ENCODE data around the gene C2orf81. TPM values are rescaled to one million over a fixed set of nuclear protein-coding genes. Genes with fewer than 3 reads are reported as not detected.

The C2orf81 gene
- total RNA-seq, 1 experiment from 2014 or later: 0.34 TPM

DNA sequence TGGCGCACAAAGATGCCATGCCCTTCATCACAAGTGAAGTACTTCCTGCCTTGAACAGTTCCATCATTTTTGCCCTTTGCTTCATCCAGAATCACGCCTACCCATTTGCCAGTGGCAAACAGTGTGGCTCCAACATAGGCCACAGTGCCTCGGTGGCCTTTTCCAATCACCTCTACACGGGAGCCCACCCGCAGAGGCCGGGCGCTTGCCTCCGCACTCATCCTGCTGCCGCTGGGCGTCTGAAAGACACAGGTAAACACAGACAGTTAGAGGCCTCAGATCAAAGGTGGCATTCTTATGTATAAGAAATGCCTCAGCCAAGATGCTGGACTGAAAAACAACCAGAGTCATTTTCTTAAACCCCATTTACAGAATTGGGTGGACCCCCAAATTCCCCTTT is 43.4 kb downstream of the C2orf81 start:
- DNase-seq (ENCODE audit: low read depth in 1 of 2, low spot score in 2 of 2): no peak
- Histone ChIP-seq H3K4me1 (replicated peaks) (peaks cover 7% of the 10 kb centered on the region), H3K27me3 (replicated peaks) (no peaks in the 10 kb centered on the region), H3K27ac (no peak overlapping the region), H3K4me3 (no peak overlapping the region), H3K9me3 (replicated peaks) (no peaks in the 10 kb centered on the region), H3K36me3 (peaks cover 40% of the 10 kb centered on the region)

DNA sequence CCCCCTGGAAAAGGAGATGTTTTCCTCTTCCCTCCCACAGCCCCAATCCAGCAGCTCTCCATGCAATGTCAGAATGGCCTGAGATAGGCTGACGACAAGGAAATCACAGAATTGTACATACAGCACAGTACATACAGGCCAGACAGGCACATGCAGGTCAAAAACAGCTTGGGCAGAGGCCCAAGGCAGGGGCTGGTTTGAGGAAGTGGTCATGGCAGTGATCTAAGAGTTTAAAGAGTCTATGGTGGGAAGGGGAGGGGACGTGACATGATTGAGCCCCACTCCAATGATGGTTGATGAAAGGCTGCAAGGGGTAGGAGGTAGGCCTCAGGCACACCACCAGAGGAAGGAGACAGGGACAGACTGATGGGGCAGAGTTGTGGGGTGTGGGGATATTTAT is 45.6 kb downstream of the C2orf81 start:
- no peak overlapping the region for H3K27ac ChIP-seq
- H3K27me3 ChIP-seq (replicated peaks): no peaks in the 10 kb centered on the region
- H3K9me3 ChIP-seq (replicated peaks): no peaks in the 10 kb centered on the region
- peaks cover 49% of the 10 kb centered on the region for H3K36me3 ChIP-seq
- no peak for DNase-seq (ENCODE audit: low read depth in 1 of 2, low spot score in 2 of 2)
- peaks cover 7% of the 10 kb centered on the region for H3K4me1 ChIP-seq (replicated peaks)
- H3K4me3 ChIP-seq: no peak overlapping the region

DNA sequence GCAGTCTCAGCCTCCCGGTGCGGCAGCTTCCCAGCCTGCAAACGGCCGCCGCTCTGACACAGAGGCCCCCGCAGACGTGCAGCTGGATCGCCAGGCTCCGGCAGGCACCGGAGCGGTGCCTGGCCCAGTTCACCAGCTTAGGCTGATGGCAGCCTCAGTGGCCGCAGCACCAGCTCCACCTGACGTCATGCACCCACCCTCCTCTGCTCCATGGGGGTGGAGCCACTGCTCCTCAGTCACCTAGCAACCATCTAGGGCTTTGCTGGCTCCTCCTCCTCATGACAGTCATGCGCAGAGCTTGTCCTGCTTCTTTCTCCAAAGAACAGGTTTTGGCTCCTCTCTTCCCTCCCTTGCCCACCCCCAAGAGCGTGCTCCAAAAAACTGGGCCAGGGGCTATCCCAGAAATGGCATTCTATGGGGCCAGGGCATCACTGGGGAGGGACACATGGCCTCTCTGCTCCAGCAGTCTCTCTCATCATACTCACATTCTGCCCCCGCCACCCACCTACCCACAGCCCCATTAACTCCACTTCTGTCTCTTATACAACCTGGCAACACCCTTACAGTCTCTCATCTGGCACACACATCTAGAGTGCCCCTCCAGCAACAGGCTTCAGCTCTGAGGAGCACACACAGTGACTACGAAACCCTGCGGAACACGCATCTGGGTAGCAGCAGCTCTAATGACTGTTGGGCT is 46.8 kb downstream of the C2orf81 start:
- Histone ChIP-seq H3K4me3 (no peak overlapping the region), H3K36me3 (peaks cover 57% of the 10 kb centered on the region), H3K27me3 (replicated peaks) (no peaks in the 10 kb centered on the region), H3K4me1 (replicated peaks) (no peaks in the 10 kb centered on the region), H3K27ac (no peak overlapping the region), H3K9me3 (replicated peaks) (no peaks in the 10 kb centered on the region)
- no peak for DNase-seq (ENCODE audit: low read depth in 1 of 2, low spot score in 2 of 2)

DNA sequence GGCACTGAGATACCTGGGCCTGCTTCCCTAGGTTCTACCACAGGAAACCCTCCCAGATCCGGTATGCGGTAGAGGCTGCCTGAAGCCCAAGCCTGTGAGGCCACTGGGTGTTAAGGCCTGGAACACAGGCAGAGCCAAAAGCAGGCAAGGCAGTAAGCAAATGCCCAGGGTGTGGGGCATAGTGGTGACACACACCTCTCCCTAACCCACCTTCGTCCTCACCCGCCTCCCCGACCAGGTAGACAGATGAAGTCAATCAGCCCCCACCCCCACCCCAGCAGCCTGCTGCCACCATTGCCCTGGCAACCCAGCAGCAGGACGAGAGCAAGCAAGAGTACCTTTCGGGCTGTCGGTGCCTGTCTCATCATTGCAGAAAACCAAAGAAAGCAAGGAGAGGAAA is 47.4 kb downstream of the C2orf81 start:
- no peaks in the 10 kb centered on the region for H3K27me3 ChIP-seq (replicated peaks)
- no peak overlapping the region for H3K27ac ChIP-seq
- DNase-seq (ENCODE audit: low read depth in 1 of 2, low spot score in 2 of 2): no peak
- no peaks in the 10 kb centered on the region for H3K4me1 ChIP-seq (replicated peaks)
- H3K4me3 ChIP-seq: no peak overlapping the region
- peaks cover 60% of the 10 kb centered on the region for H3K36me3 ChIP-seq
- no peaks in the 10 kb centered on the region for H3K9me3 ChIP-seq (replicated peaks)

DNA sequence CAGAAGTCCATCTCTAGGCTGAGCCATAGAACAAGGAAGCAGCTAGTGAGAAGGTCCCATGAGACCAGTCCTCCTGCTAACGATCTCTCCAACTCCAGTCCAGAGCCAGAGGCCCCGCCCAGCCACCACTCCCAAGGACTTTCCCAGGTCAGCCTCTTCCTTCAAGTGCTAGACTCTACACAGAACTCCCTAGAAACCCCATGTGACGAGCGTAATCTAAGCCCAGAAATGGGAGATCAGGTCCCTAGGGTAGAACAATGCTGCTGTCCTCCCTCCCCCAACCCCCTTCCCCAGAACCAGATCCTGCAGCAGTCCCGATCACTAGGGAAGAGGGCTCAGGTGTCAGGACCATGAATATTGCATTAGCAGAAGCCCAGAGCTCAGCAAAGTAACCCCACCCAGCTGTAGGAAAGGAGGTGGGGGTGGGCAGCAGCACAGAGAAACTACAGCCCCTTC is 48.2 kb downstream of the C2orf81 start:
- Histone ChIP-seq H3K27ac (no peak overlapping the region), H3K27me3 (replicated peaks) (no peaks in the 10 kb centered on the region), H3K36me3 (peaks cover 67% of the 10 kb centered on the region), H3K9me3 (replicated peaks) (no peaks in the 10 kb centered on the region), H3K4me1 (replicated peaks) (no peaks in the 10 kb centered on the region), H3K4me3 (no peak overlapping the region)
- DNase-seq (ENCODE audit: low read depth in 1 of 2, low spot score in 2 of 2): no peak

DNA sequence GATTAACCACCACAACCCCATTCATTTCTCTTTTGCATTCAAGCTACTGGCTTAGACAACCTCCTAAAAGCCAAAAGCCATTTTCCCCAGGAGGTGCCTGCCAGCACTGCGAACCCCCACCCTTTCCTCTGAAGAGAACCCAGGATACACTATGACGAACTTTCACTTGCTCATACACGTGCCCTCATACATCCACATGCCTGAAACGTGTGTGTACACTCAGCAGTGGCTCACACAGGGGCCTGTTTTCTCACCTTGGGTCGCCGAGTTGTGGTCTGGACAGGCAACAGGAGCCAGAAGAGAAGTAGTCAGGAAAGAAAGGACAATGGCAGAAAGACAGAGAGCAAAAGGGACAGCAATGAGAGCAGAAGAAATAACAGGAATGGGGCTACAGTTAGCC is 48.7 kb downstream of the C2orf81 start:
- no peak overlapping the region for H3K27ac ChIP-seq
- no peak overlapping the region for H3K4me3 ChIP-seq
- no peaks in the 10 kb centered on the region for H3K27me3 ChIP-seq (replicated peaks)
- H3K4me1 ChIP-seq (replicated peaks): no peaks in the 10 kb centered on the region
- peaks cover 69% of the 10 kb centered on the region for H3K36me3 ChIP-seq
- H3K9me3 ChIP-seq (replicated peaks): no peaks in the 10 kb centered on the region
- DNase-seq (ENCODE audit: low read depth in 1 of 2, low spot score in 2 of 2): no peak

DNA sequence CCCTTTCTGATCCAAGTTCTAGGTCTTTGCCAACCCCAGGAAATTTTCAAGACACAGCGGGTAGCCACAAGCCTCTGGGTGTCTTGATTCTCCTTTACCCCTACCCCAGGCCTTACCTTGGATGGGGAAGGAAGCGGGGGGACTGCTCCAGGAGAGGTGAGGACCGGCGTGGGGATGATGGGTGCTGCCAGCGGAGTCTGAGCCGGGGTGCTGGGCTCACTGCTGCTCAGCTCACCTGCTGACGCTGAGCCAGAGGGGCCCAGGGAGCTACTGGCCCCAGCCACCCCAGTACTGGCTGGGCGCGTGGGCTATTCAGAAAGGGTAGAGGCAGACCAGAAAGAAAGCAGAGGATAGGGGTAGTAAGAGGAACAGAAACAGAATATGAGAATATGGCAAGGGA is 50.0 kb downstream of the C2orf81 start:
- peaks cover 69% of the 10 kb centered on the region for H3K36me3 ChIP-seq

DNA sequence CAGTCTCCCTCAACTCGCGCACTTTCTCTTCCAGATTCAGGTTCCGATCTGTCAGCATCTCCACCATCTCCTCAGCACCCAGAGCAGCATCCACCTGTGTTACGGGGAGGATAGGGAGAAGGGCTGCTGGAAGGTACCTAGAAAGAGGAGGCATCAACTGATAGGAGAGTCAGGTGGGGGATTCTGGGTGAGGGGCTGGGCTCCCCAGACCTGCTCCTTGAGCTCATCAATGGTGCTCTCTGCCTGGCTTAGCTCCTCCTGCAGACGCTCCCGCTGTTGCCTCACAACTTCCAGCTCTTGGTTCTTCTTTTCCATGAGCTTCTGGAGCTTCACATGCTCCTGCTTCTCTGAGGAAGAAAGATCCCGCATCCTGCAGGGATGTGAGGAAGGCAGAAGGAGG is 51.4 kb downstream of the C2orf81 start:
- Histone ChIP-seq H3K36me3 (peaks cover 72% of the 10 kb centered on the region), H3K4me3 (no peak overlapping the region), H3K4me1 (replicated peaks) (no peaks in the 10 kb centered on the region), H3K9me3 (replicated peaks) (no peaks in the 10 kb centered on the region), H3K27ac (no peak overlapping the region), H3K27me3 (replicated peaks) (no peaks in the 10 kb centered on the region)
- DNase-seq (ENCODE audit: low read depth in 1 of 2, low spot score in 2 of 2): no peak

More for the DNA sequence above, 50.0 kb downstream of the C2orf81 start:
- Histone ChIP-seq H3K4me1 (replicated peaks) (no peaks in the 10 kb centered on the region), H3K9me3 (replicated peaks) (no peaks in the 10 kb centered on the region), H3K4me3 (no peak overlapping the region), H3K27me3 (replicated peaks) (no peaks in the 10 kb centered on the region), H3K27ac (no peak overlapping the region)
- DNase-seq (ENCODE audit: low read depth in 1 of 2, low spot score in 2 of 2): no peak

DNA sequence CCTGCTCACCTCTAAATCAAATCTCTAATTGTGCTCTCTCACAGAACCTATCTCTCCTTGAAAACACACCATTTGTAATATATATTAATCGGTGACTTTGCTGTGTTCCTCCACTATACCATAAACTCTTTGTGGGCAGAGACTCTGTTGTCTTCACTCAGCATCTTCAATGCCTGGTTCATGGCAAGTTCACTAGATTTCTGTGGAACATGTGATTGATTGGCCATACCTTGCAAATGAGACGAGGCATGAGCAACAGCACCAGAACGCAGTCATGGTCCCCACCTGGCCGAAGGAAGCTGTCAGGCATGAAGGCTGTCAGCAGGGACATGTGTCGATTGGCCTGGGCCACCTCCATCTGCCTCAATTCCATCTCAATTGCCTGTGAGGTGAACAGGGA is 52.9 kb downstream of the C2orf81 start:
- Histone ChIP-seq H3K9me3 (replicated peaks) (no peaks in the 10 kb centered on the region), H3K4me3 (no peak overlapping the region), H3K36me3 (peaks cover 83% of the 10 kb centered on the region), H3K27ac (no peak overlapping the region), H3K27me3 (replicated peaks) (no peaks in the 10 kb centered on the region), H3K4me1 (replicated peaks) (no peaks in the 10 kb centered on the region)
- DNase-seq (ENCODE audit: low read depth in 1 of 2, low spot score in 2 of 2): no peak

DNA sequence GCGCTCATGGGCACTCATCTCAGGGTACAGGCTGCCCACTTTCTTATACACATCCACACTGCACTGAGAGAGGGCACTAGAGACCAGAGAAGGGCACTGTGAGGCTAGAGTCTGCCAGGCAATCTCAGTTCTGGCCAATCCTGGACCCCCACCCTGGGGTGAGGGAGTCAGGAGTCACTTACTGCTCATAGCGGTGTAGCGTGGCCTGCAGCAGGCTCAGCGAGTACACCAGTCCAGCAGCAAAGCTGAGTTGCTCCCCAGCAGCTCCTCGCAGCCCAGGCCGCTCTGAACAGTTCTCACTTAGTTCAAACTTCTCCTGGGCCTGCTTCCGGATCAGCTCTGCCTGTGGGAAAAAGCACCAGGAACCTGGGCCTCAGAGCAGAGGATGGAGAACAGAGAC is 53.6 kb downstream of the C2orf81 start:
- Histone ChIP-seq H3K27ac (no peak overlapping the region), H3K4me1 (replicated peaks) (no peaks in the 10 kb centered on the region), H3K4me3 (no peak overlapping the region), H3K9me3 (replicated peaks) (no peaks in the 10 kb centered on the region), H3K36me3 (peaks cover 90% of the 10 kb centered on the region), H3K27me3 (replicated peaks) (no peaks in the 10 kb centered on the region)
- DNase-seq (ENCODE audit: low read depth in 1 of 2, low spot score in 2 of 2): no peak

DNA sequence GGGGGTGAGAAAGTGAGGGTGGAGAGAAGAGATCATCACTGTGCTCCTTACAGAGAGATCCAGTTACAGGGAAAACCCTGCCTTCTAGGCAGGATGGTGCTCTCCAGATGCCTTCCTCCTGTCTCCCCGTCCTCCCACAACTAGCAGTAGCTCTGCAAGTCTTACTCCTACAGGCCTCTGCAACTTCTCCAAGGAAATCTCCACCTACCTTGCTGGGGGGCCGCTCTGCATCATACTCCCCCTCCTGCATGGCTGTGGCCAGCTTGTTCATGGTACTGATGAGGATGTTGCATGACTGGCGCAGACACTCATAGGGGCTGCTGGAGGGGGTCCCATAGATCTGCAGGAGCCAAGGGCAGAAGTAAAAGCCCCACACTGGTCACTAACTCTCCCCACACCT is 55.4 kb downstream of the C2orf81 start:
- H3K4me1 ChIP-seq (replicated peaks): no peaks in the 10 kb centered on the region
- H3K9me3 ChIP-seq (replicated peaks): no peaks in the 10 kb centered on the region
- H3K36me3 ChIP-seq: peaks cover 100% of the 10 kb centered on the region
- no peak for DNase-seq (ENCODE audit: low read depth in 1 of 2, low spot score in 2 of 2)
- no peaks in the 10 kb centered on the region for H3K27me3 ChIP-seq (replicated peaks)
- H3K27ac ChIP-seq: no peak overlapping the region
- H3K4me3 ChIP-seq: no peak overlapping the region

DNA sequence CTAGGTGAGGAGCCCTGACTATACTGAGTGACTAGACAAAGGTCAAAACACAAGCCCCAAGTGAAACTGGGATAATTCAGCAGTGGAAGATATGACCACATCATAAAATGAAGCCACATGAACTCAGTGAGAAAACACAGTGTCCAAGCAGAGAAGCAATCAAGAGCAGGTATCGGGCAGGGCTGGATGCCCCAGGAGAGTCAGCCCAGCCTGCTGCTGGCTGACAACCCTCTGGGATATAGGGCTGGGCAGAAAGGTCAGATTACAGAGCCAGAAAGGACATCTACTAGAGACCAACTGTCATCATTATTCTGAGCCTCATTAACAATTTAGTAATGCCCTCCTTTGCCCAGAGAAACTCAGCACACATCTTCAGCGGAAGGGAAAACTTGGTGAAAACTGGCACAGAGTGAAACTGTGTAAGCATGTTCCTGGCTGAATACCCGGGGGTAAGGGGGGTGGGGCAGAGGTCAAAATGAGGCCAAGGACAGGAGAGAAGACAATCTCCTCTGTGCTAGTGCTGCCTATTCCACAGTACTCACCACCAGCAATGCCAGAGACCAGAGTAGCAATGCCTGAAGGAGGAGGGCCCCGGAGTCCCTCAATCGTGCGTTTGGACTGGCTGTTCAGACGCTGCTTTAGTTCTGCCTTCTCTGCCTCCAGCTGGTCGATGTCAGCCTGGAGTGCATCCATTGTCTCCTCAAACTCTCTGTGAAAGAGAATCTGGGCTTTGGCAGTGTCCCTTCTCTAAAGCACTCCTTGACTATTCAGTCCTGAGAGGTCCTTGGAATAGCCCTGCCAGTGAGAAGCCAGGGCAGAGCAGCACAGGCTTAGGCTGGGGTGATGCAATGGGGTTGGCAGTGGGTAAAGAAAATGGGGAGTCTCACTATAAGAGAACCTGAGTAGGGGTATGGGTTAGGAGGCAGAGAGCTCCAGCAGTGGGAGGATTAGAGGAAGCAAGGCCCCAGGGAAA is 56.6 kb downstream of the C2orf81 start:
- no peaks in the 10 kb centered on the region for H3K27me3 ChIP-seq (replicated peaks)
- no peak for DNase-seq (ENCODE audit: low read depth in 1 of 2, low spot score in 2 of 2)
- no peak overlapping the region for H3K27ac ChIP-seq
- H3K9me3 ChIP-seq (replicated peaks): no peaks in the 10 kb centered on the region
- peaks cover 99% of the 10 kb centered on the region for H3K36me3 ChIP-seq
- no peaks in the 10 kb centered on the region for H3K4me1 ChIP-seq (replicated peaks)
- H3K4me3 ChIP-seq: no peak overlapping the region
